ENCODE results near the gene CFAP77. TPM values are rescaled to one million over a fixed set of nuclear protein-coding genes. Genes with fewer than 3 reads are reported as not detected.

Gene CFAP77
- total RNA-seq, 4 donors from 2014 or later: not detected

DNA sequence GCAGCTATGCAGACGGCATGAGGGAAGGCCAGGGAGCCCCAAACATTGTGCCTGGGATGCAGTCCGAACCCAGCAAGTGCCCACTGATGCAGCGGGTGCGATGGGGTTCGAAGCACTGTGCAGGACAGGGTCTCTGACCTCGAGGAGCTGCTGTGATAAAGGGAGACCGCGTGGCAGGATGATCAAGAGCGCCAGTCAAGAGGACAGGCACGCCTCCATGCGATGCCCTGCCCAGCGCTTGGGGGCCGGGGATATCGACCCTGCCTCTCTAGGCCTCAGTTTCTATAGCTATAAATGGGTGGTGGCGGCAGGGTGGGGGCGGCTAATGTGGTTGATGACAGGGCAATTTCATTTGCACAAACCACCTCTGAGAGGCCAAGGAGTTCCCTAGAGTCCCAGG, 87.7 kb downstream of the CFAP77 start:
- intact Hi-C loops (cut with DNase I; ENCODE audit: low total_unique reads): no loop called here
- H3K36me3 ChIP-seq: no peaks in the 10 kb centered on the region
- H3K27ac ChIP-seq: no peak overlapping the region
- no peaks in the 10 kb centered on the region for H3K4me1 ChIP-seq
- H3K27me3 ChIP-seq: peaks cover 18% of the 10 kb centered on the region
- H3K9me3 ChIP-seq: no peaks in the 10 kb centered on the region
- no peak overlapping the region for H3K4me3 ChIP-seq
- 79% methylated on average over 16 of the region's 16 CpGs; no CpG with 5 or more reads in 1 of the 2 donors for WGBS, 2 donors (ENCODE audit: low coverage in 1 of 2)
- TF ChIP-seq POLR2A (IDR thresholded peaks at IDR 0.05) (no peak), EP300 (IDR thresholded peaks at IDR 0.05; ENCODE audit: low read depth) (no peak), POLR2AphosphoS5 (IDR thresholded peaks at IDR 0.05) (no peak)
- TF ChIP-seq, protein P1, sequence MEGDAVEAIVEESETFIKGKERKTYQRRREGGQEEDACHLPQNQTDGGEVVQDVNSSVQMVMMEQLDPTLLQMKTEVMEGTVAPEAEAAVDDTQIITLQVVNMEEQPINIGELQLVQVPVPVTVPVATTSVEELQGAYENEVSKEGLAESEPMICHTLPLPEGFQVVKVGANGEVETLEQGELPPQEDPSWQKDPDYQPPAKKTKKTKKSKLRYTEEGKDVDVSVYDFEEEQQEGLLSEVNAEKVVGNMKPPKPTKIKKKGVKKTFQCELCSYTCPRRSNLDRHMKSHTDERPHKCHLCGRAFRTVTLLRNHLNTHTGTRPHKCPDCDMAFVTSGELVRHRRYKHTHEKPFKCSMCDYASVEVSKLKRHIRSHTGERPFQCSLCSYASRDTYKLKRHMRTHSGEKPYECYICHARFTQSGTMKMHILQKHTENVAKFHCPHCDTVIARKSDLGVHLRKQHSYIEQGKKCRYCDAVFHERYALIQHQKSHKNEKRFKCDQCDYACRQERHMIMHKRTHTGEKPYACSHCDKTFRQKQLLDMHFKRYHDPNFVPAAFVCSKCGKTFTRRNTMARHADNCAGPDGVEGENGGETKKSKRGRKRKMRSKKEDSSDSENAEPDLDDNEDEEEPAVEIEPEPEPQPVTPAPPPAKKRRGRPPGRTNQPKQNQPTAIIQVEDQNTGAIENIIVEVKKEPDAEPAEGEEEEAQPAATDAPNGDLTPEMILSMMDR (IDR thresholded peaks at IDR 0.05): no peak
- in situ Hi-C loops (cut with MboI; ENCODE audit: low pct_ligation_motif_present in 1 of 4, low pct_unique_long_range_greater_than_20kb in 1 of 4, low sequenced_read_pairs in 3 of 4): no loop called here
- no peak for DNase-seq

GRCh38 chr9:132498531-132499210, 88.7 kb downstream of the CFAP77 start:
- Histone ChIP-seq H3K36me3 (no peaks in the 10 kb centered on the region), H3K4me3 (no peak overlapping the region), H3K4me1 (no peaks in the 10 kb centered on the region), H3K27ac (no peak overlapping the region), H3K27me3 (peaks cover 23% of the 10 kb centered on the region), H3K9me3 (no peaks in the 10 kb centered on the region)
- in situ Hi-C loops (cut with MboI; ENCODE audit: low pct_ligation_motif_present in 1 of 4, low pct_unique_long_range_greater_than_20kb in 1 of 4, low sequenced_read_pairs in 3 of 4): no loop called here
- intact Hi-C loops (cut with DNase I; ENCODE audit: low total_unique reads): no loop called here
- 64% methylated on average over 20 of the region's 20 CpGs; no CpG with 5 or more reads in 1 of the 2 donors for WGBS, 2 donors (ENCODE audit: low coverage in 1 of 2)
- TF ChIP-seq, protein P1 (IDR thresholded peaks at IDR 0.05): no peak
- TF ChIP-seq EP300 (IDR thresholded peaks at IDR 0.05; ENCODE audit: low read depth) (no peak), POLR2AphosphoS5 (IDR thresholded peaks at IDR 0.05) (no peak)
- no peak for DNase-seq

- intact Hi-C loops (cut with DNase I; ENCODE audit: low total_unique reads): no loop called here
- TF ChIP-seq POLR2A (IDR thresholded peaks at IDR 0.05) (no peak), POLR2AphosphoS5 (IDR thresholded peaks at IDR 0.05) (no peak), EP300 (IDR thresholded peaks at IDR 0.05; ENCODE audit: low read depth) (no peak)
- TF ChIP-seq, protein P1 (IDR thresholded peaks at IDR 0.05): no peak
- in situ Hi-C loops (cut with MboI; ENCODE audit: low pct_ligation_motif_present in 1 of 4, low pct_unique_long_range_greater_than_20kb in 1 of 4, low sequenced_read_pairs in 3 of 4): no loop called here
Measured at GRCh38 chr9:132499251-132499650, 89.2 kb downstream of the CFAP77 start.

DNA sequence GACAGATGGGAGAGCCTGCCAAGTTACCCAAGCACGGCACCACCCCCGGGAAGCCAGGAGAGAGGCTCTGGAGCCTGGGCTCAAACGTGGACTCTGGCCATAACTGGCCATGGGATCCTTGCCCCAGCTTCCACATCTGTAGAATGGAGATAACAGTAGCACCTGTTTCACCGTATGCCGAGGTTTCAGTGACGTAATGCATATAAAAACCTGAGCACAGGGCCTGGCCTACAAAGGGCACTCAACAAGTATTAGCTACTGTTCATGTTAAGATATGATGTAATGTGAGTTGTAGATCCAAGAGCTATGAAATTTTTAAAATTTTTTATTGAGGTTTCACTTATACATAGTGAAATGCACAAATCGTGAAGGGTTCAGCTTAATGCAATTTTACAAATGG, 90.2 kb downstream of the CFAP77 start:
- in situ Hi-C loops (cut with MboI; ENCODE audit: low pct_ligation_motif_present in 1 of 4, low pct_unique_long_range_greater_than_20kb in 1 of 4, low sequenced_read_pairs in 3 of 4) (no loop called here), intact Hi-C loops (cut with DNase I; ENCODE audit: low total_unique reads) (no loop called here)
- WGBS, 2 donors (ENCODE audit: low coverage in 1 of 2): 72 to 80% methylated on average over 3 to 7 of the region's 7 CpGs

More at GRCh38 chr9:132499251-132499650, 89.2 kb downstream of the CFAP77 start:
- Histone ChIP-seq H3K9me3 (no peaks in the 10 kb centered on the region), H3K27me3 (peaks cover 23% of the 10 kb centered on the region), H3K27ac (no peak overlapping the region), H3K4me3 (no peak overlapping the region), H3K4me1 (no peaks in the 10 kb centered on the region), H3K36me3 (no peaks in the 10 kb centered on the region)
- DNase-seq: no peak
- WGBS, 2 donors (ENCODE audit: low coverage in 1 of 2): 87% methylated on average over 23 of the region's 23 CpGs; no CpG with 5 or more reads in 1 of the 2 donors

More for the DNA sequence above, 90.2 kb downstream of the CFAP77 start:
- H3K27me3 ChIP-seq: peaks cover 29% of the 10 kb centered on the region
- H3K27ac ChIP-seq: no peak overlapping the region
- no peak for TF ChIP-seq POLR2A (IDR thresholded peaks at IDR 0.05)
- no peak for TF ChIP-seq EP300 (IDR thresholded peaks at IDR 0.05; ENCODE audit: low read depth)
- no peak for TF ChIP-seq POLR2AphosphoS5 (IDR thresholded peaks at IDR 0.05)
- TF ChIP-seq, protein P1 (IDR thresholded peaks at IDR 0.05): no peak
- no peaks in the 10 kb centered on the region for H3K36me3 ChIP-seq
- no peaks in the 10 kb centered on the region for H3K9me3 ChIP-seq
- DNase-seq: no peak
- H3K4me3 ChIP-seq: no peak overlapping the region
- H3K4me1 ChIP-seq: no peaks in the 10 kb centered on the region

Data from transverse colon (tissue), 4 donors.